GM19193 (cell line): ENCODE data around the gene ST8SIA2.

ENCODE experiments used
- POLR2A ChIP-seq: IDR thresholded peaks from 4 replicates; pipeline ENCODE4 v1.6.1; 2011; ENCODE audit not compliant: insufficient read depth, insufficient read length; ENCODE audit errors: extremely low read depth

Gene ST8SIA2, protein sequence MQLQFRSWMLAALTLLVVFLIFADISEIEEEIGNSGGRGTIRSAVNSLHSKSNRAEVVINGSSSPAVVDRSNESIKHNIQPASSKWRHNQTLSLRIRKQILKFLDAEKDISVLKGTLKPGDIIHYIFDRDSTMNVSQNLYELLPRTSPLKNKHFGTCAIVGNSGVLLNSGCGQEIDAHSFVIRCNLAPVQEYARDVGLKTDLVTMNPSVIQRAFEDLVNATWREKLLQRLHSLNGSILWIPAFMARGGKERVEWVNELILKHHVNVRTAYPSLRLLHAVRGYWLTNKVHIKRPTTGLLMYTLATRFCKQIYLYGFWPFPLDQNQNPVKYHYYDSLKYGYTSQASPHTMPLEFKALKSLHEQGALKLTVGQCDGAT

GRCh38 chr15:92393071-92393979, at the start of gene ST8SIA2:
TSS of gene ST8SIA2 (plus strand) at chr15:92393881. CDS start at chr15:92394065, 184 bp downstream.
- TF ChIP-seq POLR2A = no peak

DNA sequence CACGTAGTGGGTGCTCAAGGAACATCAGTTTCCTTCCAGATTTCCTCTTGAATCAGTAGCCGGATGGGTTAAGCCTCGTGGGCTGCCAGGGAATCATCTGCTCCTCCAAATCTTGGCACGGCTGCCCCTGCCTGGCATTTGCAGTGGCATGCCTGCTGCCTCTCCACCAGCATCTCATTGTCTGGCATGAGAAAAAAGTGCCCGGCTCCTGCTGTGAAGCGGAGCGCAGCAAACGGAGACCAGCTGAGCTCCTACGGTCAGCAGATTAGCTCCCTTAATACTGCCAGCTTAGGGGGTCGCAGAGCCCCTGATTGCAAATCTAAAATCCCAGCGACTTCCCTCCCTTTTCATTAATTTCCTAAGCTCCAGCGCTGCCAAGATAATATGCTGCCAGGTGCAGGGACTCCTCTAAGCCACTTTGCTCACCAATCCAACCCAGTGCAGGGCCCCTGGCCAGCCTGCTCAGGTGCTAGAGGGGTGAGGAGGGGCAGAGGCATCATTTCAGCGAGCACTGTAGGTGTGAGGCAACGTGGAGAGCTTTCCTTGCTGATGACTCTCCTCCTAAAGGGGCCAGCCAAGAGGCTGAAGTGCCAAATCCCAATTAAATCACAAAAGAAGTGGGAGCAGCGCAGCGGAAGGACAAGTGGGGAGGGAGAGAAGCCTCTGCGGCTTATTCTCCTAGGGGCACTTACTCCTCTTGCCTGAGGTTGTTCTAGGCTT, 49.6 kb upstream of the ST8SIA2 start:
- no peak for TF ChIP-seq POLR2A

DNA sequence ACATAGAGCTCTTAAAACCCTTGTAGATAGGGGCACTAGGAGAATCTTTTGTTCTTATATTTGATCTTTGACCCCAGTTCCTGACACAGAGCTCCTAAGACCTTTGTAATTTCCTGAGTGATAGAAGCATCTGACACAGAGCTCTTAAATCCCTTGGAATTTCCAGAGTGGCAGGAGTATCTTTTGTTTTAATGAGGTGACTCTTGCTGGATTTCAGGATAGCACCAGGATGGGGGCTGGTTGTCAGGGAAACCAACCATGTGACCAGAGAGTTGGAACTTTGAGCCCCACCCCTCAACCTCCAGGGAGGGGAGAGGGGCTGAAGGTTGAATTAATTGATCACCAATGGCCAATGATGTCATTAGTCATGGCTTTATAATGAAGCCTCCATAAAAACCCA, 47.6 kb upstream of the ST8SIA2 start:
- TF ChIP-seq POLR2A = no peak

GRCh38 chr15:92355307-92355706, 38.4 kb upstream of the ST8SIA2 start:
- no peak for TF ChIP-seq POLR2A

GRCh38 chr15:92361321-92362000, 32.2 kb upstream of the ST8SIA2 start:
- no peak for TF ChIP-seq POLR2A

GRCh38 chr15:92362001-92362350, 31.7 kb upstream of the ST8SIA2 start:
- no peak for TF ChIP-seq POLR2A

DNA sequence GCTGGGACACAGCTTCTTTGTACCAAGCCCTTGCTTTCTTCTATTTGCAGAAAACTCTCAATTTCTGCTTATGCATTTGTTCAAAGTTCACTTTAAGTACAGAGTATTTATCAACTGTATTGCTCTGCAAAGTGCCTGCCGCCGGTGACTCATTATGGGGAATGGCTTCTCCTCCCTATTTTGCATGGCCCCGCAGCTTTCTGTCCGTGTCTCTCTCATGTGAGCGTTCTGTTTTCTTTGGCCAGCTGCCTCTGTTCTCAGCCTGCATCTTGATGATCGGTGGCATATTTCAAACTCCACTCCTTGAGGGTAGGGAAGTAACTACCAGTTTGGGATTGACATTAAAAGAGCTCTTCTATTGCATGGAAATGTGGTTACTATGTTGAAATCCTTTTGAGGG, 28.6 kb upstream of the ST8SIA2 start:
- TF ChIP-seq POLR2A = no peak

- no peak for TF ChIP-seq POLR2A
These were observed 27.8 kb upstream of the ST8SIA2 start for GRCh38 chr15:92365906-92366305.

DNA sequence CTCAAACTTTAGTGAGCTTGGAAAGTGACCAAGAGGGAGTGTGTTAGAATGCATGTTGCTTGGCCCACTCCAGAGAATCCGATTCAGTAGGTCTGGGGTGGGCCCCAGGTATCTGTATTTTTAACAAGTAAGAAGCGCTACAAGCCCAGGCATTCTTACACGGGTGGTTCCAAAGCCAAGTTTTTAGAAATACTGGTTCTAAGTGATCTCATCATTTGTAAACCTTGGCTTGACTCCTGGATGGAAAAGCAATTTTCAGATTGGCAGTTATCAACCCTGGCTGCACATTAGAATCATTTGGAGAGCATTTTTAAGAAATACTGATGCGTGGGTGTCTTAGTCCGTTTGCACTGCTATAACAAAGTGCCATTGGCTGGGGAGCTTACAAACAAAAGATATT, 27.3 kb upstream of the ST8SIA2 start:
- TF ChIP-seq POLR2A = no peak

DNA sequence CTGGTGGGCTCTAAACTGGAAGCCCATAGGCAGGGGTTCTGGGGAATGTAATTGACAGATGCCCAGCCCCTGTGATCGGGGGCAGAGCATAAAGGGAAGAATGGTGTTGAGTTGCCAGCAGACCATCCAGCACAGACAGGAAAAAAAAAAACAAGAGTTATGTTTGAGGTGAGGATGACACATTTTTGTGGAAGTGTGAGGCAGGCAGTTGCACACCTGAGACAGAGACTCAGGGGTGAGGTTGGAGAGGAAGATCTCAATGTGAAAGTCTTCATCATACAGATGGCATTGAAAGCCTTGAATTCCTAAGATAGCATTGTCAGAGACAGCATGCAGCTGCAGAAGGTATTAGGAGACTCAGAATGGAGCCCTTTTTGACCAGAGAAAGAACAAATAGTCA, 18.6 kb upstream of the ST8SIA2 start:
- TF ChIP-seq POLR2A = no peak

DNA sequence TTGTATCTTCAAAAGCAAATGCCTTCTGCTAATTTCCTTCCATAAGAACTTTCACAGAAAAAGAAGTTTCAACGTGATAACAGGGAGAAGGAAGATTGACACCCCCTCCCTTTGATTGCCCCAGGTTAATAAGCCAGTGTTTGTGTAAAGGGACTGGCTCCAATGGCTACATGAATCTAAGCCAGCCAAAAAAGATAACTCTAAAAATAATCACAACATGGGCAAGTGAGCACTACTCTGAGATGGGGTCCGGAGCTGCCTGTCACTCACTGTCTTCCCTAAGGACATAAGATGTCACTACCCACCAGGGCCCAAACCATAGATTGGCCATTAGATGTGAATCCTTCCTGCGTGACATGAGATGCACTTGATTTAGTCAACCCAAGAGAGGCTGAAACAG, 17.6 kb upstream of the ST8SIA2 start:
- TF ChIP-seq POLR2A = no peak

DNA sequence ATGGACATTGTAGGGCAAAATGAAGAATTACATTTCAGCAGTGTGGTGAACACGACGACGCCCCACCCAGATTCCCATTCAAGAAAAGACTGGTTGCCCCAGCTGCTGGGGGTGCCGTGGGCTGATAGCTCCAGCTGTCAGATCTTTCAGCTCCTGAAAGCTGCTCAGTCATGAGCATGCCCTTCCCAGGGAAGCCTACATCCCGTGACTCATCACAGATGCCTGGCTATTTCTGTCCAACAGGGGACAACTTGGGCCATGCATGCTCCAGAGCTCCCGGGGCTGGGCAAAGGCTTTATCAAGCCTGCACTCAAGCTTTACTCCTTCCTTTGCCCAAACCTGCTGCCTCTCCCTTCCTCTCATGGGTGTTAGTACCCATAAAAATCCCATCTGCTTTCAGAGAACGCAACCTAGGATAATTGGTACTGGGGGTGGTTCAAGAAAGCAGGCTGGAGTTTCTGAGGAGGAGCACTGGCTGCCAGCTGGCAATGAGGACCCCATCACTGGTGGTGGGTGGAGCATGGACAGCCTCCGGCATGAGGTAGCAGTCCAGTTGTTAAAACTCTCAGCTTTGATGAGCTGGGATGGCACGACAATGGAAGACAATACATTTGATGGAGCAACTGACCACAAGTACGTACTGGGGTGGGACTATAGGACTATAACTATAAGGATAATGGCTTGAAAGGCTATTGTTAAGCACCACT, 16.4 kb upstream of the ST8SIA2 start:
- TF ChIP-seq POLR2A = no peak

DNA sequence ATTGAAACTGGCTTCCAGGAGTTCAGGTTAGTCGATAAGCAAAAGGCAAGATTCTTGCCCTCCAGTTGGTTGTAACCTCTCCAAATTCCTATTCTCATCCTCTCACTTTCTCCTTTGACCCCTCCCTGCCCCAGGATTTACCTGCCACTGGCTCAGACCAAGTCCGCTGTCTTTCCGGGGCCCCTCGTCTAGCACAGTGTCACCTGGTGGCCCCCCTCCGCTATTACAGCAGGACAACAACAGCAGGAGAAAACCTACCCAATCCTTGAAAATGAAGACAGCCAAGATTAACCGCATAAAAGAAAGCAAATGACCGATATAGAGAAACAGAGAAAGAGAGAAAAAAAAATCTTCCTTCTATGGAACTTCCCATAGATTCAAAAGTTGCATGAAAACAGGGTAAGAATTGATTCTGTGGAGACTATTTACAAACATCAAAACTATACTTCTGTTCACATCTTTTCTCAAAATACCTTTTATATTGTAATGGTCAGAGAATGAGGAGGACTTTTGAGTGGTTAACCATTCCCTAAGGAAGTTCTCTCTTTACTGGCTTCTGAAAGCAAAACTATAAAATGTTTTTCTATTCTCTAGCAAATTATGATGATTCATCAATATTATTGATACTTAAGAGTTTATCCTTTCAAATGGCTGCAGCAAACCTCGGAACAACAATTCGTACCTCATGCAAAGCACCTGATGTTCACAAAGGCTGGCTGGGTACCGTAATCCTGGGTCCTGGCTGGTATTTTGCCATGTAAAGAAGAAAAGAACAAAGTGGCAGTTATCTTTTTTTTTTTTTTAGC, 10.0 kb upstream of the ST8SIA2 start:
- TF ChIP-seq POLR2A = no peak

- TF ChIP-seq POLR2A = no peak
These were observed 9.3 kb upstream of the ST8SIA2 start for GRCh38 chr15:92384381-92384780.

DNA sequence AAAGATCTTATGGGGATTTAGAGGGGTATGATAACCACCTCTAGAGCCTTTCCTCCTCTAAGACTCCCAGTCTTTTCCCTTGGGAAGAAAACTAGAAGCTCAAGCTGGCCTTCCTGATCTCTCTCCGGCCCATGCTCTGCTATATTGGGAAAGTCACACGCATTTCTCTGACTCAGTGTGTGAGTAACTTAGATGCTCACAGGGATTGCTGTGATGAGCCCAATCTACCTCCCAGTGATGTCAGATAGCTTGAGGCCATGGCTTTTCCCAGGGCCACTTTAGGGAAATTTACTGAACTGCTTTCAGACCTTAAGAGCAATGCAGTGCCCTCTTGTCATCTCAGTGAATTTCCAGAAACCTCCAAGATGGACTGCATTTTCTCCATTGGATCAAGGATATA, 8.6 kb upstream of the ST8SIA2 start:
- TF ChIP-seq POLR2A = no peak
